Adrenal gland (tissue), 12 donors: ENCODE data around the gene GLMN. TPM values are rescaled to one million over a fixed set of nuclear protein-coding genes. Genes with fewer than 3 reads are reported as not detected.

ENCODE experiments used
- DNase-seq, 7 donors: peaks; one replicate each; pipeline ENCODE4 v3.0.0-alpha.2; 2019 to 2020
- H3K27ac ChIP-seq, 5 donors: fragments of 200-600 bp; sonication (generic) in 4 of 5; 1 replicate in 3 of 5; 2 replicates in 2 of 5; pipeline versions ENCODE4 v1.5.1 to v1.8.0; 2016 to 2020; ENCODE audit warnings: mild to moderate bottlenecking in 1 of 5
- H3K27me3 ChIP-seq: fragments of 200-600 bp; 2 replicates; pipeline ENCODE4 v1.8.0; 2021
- H3K36me3 ChIP-seq, 2 donors: fragments of 200-600 bp; replicated peaks in 1 of 2; 1 replicate in 1 of 2; 2 replicates in 1 of 2; pipeline versions ENCODE4 v1.5.1 to v1.8.0; 2018 to 2022
- H3K4me1 ChIP-seq, 2 donors: fragments of 200-600 bp; replicated peaks in 1 of 2; 1 replicate in 1 of 2; 2 replicates in 1 of 2; pipeline versions ENCODE4 v1.5.1 to v1.8.0; 2018 to 2021
- H3K4me3 ChIP-seq, 4 donors: fragments of 200-600 bp; sonication (generic) in 3 of 4; one replicate each; pipeline ENCODE4 v1.5.1; 2016 to 2018
- H3K9me3 ChIP-seq, 3 donors: fragments of 200-600 bp; sonication (generic) in 1 of 3; replicated peaks in 1 of 3; 1 replicate in 2 of 3; 2 replicates in 1 of 3; pipeline versions ENCODE4 v1.5.1 to v1.8.0; 2016 to 2021
- CTCF ChIP-seq, 6 experiments: fragments of 450-650 bp in 4 of 6; fragments of 200-600 bp in 2 of 6; sonication (generic) in 1 of 6; IDR thresholded peaks; 1 replicate in 5 of 6; 2 replicates in 1 of 6; pipeline versions ENCODE4 v1.5.1 to v1.8.0; 2016 to 2021; ENCODE audit warnings: antibody characterized with exemption in 6 of 6, mild to moderate bottlenecking in 2 of 6, moderate library complexity in 1 of 6
- POLR2A ChIP-seq, 2 donors: fragments of 450-650 bp; IDR thresholded peaks; one replicate each; pipeline ENCODE4 v1.6.1; 2017; ENCODE audit warnings: antibody characterized with exemption in 2 of 2, mild to moderate bottlenecking in 2 of 2, moderate library complexity in 1 of 2
- WGBS, 4 donors: extraction: QIAGEN DNeasy Blood & Tissue Kit in 2 of 4; methylation state at CpG; one replicate each; pipeline versions ENCODE4 v1.1.5 to v1.1.7; 2013 to 2017; 5-methylcytosine and 5-hydroxymethylcytosine counted together
- intact Hi-C, 2 donors: fragments of 100-400 bp; cut with DNase I; formaldehyde crosslinking; loops; one replicate each; pipeline versions ENCODE4 v1.14.1 to v1.15.0; 2022 to 2023
- polyA plus RNA-seq, 3 donors: library from polyadenylated mRNA; stranded (reverse); fragments of 200-250 nt in 2 of 3; fragments of 350-450 nt in 1 of 3; fragmentation: Illumina TruSeq in 1 of 3; extraction: RNeasy Lipid Tissue Mini Kit (QIAGEN cat#74804) in 1 of 3; gene quantifications; one replicate each; pipeline ENCODE4 v1.2.3, GENCODE V29; 2013 to 2014
- total RNA-seq, 9 donors: library from RNA; depleted of rRNA in 4 of 9; stranded (reverse); fragments of >200 nt in 4 of 9; fragments of 120-200 nt in 1 of 9; fragmentation: NEBNext Ultra II Directional in 1 of 9; extraction: Animal tissue kit (Norgen Biotek cat#: 25700) in 1 of 9; gene quantifications; one replicate each; pipeline versions ENCODE4 v1.1.0 to v1.2.4, GENCODE V29; 2013 to 2023
- donor health status: healthy with polysubstance abuse.
- donor health status: Bipolar disorder and iron deficiency.
- donor health status: DM: yes; HTN: yes; CAD: no.
- donor health status: DM: no; HTN: no; CAD: no.
- donor health status: DM: no; HTN: no; CAD: no.
- donor health status: DM: yes; HTN: yes; CAD: no.

The GLMN gene
- total and polyA plus RNA-seq, 12 donors = 1.1 to 73.1 (median 6.5) TPM

GRCh38 chr1:92342401-92342800, 43.6 kb upstream of the GLMN start:
- Histone ChIP-seq H3K36me3 (peaks cover 0 to 6% of the 10 kb centered on the region in 2 donors), H3K9me3 (no peaks in the 10 kb centered on the region), H3K4me3 (no peak overlapping the region), H3K4me1 (no peaks in the 10 kb centered on the region), H3K27ac (no peak overlapping the region), H3K27me3 (no peaks in the 10 kb centered on the region)
- no peak for DNase-seq
- intact Hi-C loops = no loop called here
- 90 to 100% (median 99%) methylated on average over 1 of the region's 1 CpG for WGBS, 4 donors
- TF ChIP-seq CTCF (IDR thresholded peaks at IDR 0.05) (no peak), POLR2A (IDR thresholded peaks at IDR 0.05) (no peak)

- intact Hi-C loops = no loop called here
- Histone ChIP-seq H3K27me3 (no peaks in the 10 kb centered on the region), H3K4me3 (peak overlapping the region in 1 of 4 donors; percentile 14), H3K4me1 (no peaks in the 10 kb centered on the region), H3K9me3 (no peaks in the 10 kb centered on the region), H3K27ac (no peak overlapping the region), H3K36me3 (no peaks in the 10 kb centered on the region)
- WGBS, 4 donors = 17 to 60% (median 38%) methylated on average over 1 of the region's 1 CpG
- TF ChIP-seq POLR2A (IDR thresholded peaks at IDR 0.05) = no peak
- no peak for TF ChIP-seq CTCF (IDR thresholded peaks at IDR 0.05)
- DNase-seq = no peak
These were observed 41.4 kb upstream of the GLMN start for GRCh38 chr1:92340154-92340553.

- H3K27ac ChIP-seq = no peak overlapping the region
- intact Hi-C loops = no loop called here
- no peaks in the 10 kb centered on the region for H3K27me3 ChIP-seq
- DNase-seq = no peak
- 71 to 75% (median 72%) methylated on average over 3 of the region's 3 CpGs for WGBS, 4 donors
- H3K4me1 ChIP-seq = no peaks in the 10 kb centered on the region
- H3K9me3 ChIP-seq = no peaks in the 10 kb centered on the region
- H3K36me3 ChIP-seq = no peaks in the 10 kb centered on the region
- no peak for TF ChIP-seq POLR2A (IDR thresholded peaks at IDR 0.05)
- no peak for TF ChIP-seq CTCF (IDR thresholded peaks at IDR 0.05)
- no peak overlapping the region for H3K4me3 ChIP-seq
These were observed 34.9 kb upstream of the GLMN start for GRCh38 chr1:92333668-92334067.

- no peak for DNase-seq
- WGBS, 4 donors = 91 to 100% (median 96%) methylated on average over 6 of the region's 6 CpGs
- H3K27ac ChIP-seq = no peak overlapping the region
- no peaks in the 10 kb centered on the region for H3K4me1 ChIP-seq
- TF ChIP-seq CTCF (IDR thresholded peaks at IDR 0.05) = no peak
- no peak for TF ChIP-seq POLR2A (IDR thresholded peaks at IDR 0.05)
- intact Hi-C loops = no loop called here
- H3K9me3 ChIP-seq = peaks cover 0 to 11% (median 6%) of the 10 kb centered on the region in 3 donors
- H3K4me3 ChIP-seq = no peak overlapping the region
- H3K27me3 ChIP-seq = no peaks in the 10 kb centered on the region
- H3K36me3 ChIP-seq = no peaks in the 10 kb centered on the region
These were observed 30.8 kb upstream of the GLMN start for GRCh38 chr1:92329347-92330129.
